ENCODE results near the gene BMPR1A. TPM values are rescaled to one million over a fixed set of nuclear protein-coding genes. Genes with fewer than 3 reads are reported as not detected.

Gene BMPR1A
- total and polyA plus RNA-seq, 2 of the 13 experiments (the other 11 are each of a cell fraction or from before 2014, with no cell fraction given) = 17.8 to 44.2 TPM

- TF ChIP-seq ZNF142 (CRISPR knock-in tag; IDR thresholded peaks at IDR 0.05) = no peak
- no peak for TF ChIP-seq ISL2 (CRISPR knock-in tag; IDR thresholded peaks at IDR 0.05)
- TF ChIP-seq HDAC6 (IDR thresholded peaks at IDR 0.05; ENCODE audit: low read depth, low read length) = no peak
- TF ChIP-seq SP5 (CRISPR knock-in tag; IDR thresholded peaks at IDR 0.05; ENCODE audit: borderline replicate concordance, low read depth) = no peak
- no peak for TF ChIP-seq POGZ (CRISPR knock-in tag; IDR thresholded peaks at IDR 0.05)
- TF ChIP-seq ZFX (CRISPR knock-in tag; IDR thresholded peaks at IDR 0.05; ENCODE audit: low read depth) = peak; percentile 38; the same call in 1 of the 2 replicates
- TF ChIP-seq ZFY (CRISPR knock-in tag; IDR thresholded peaks at IDR 0.05) = no peak
- TF ChIP-seq TBX3 (IDR thresholded peaks at IDR 0.05; ENCODE audit: borderline replicate concordance) = no peak
- TF ChIP-seq TMF1 (CRISPR knock-in tag; IDR thresholded peaks at IDR 0.05; ENCODE audit: low read depth) = no peak
- no peak for TF ChIP-seq TEAD3 (CRISPR knock-in tag; optimal IDR thresholded peaks at IDR 0.05; ENCODE audit: borderline replicate concordance)
- no peak for TF ChIP-seq ZNF782 (CRISPR knock-in tag; IDR thresholded peaks at IDR 0.05; ENCODE audit: borderline replicate concordance)
- no peak for TF ChIP-seq KDM4B (CRISPR knock-in tag; IDR thresholded peaks at IDR 0.05)
- peak; percentile 67 for TF ChIP-seq PAXIP1 (CRISPR knock-in tag; conservative IDR thresholded peaks at IDR 0.05)
- TF ChIP-seq KDM2A (CRISPR knock-in tag; IDR thresholded peaks at IDR 0.05; ENCODE audit: borderline replicate concordance, low read depth) = no peak
- no peak for TF ChIP-seq THRA (CRISPR knock-in tag; IDR thresholded peaks at IDR 0.05; ENCODE audit: borderline replicate concordance)
- no peak for TF ChIP-seq CHCHD3 (CRISPR knock-in tag; IDR thresholded peaks at IDR 0.05)
- no peak for TF ChIP-seq FOXC1 (CRISPR knock-in tag; IDR thresholded peaks at IDR 0.05; ENCODE audit: borderline replicate concordance)
- TF ChIP-seq ZBTB46 (CRISPR knock-in tag; IDR thresholded peaks at IDR 0.05; ENCODE audit: borderline replicate concordance) = no peak
- TF ChIP-seq RBFOX2 (IDR thresholded peaks at IDR 0.05; ENCODE audit: low read depth, low read length) = no peak
These were observed 26.2 kb upstream of the BMPR1A start (continued) for GRCh38 chr10:86730227-86730626.

All from HepG2 (cell line).